HepG2 (cell line): ENCODE data around the gene OR2C1. TPM values are rescaled to one million over a fixed set of nuclear protein-coding genes. Genes with fewer than 3 reads are reported as not detected.

Experiments used
- CHD2 ChIP-seq: IDR thresholded peaks from 2 replicates; pipeline ENCODE4 v1.6.1; 2011; ENCODE audit warnings: low read depth, low read length, improper control_type of control experiment
- HNRNPUL1 ChIP-seq: fragments of 200-400 bp; formaldehyde crosslinking; IDR thresholded peaks from 2 replicates; pipeline ENCODE4 v1.6.1; 2017; ENCODE audit warnings: low read depth, mild to moderate bottlenecking, low read length, moderate library complexity
- JDP2 ChIP-seq: sonication (generic); formaldehyde crosslinking; IDR thresholded peaks from 2 replicates; pipeline ENCODE4 v1.8.1; 2022; ENCODE audit warnings: missing genetic modification reagents, borderline replicate concordance
- KDM2A ChIP-seq: sonication (generic); formaldehyde crosslinking; IDR thresholded peaks from 2 replicates; pipeline ENCODE4 v1.4.0; 2020; ENCODE audit warnings: low read depth, missing genetic modification reagents, borderline replicate concordance
- RORA ChIP-seq: sonication (generic); formaldehyde crosslinking; IDR thresholded peaks from 2 replicates; pipeline ENCODE4 v1.5.0; 2020; ENCODE audit warnings: mild to moderate bottlenecking, missing genetic modification reagents, moderate library complexity
- SP5 ChIP-seq: IDR thresholded peaks from 2 replicates; pipeline ENCODE4 v1.6.1; 2016; ENCODE audit warnings: low read depth, borderline replicate concordance
- ZBED4 ChIP-seq: sonication (generic); formaldehyde crosslinking; IDR thresholded peaks from 2 replicates; pipeline ENCODE4 v1.4.0; 2020; ENCODE audit warnings: missing genetic modification reagents, borderline replicate concordance
- ZBTB49 ChIP-seq: sonication (generic); formaldehyde crosslinking; IDR thresholded peaks from 2 replicates; pipeline ENCODE4 v1.4.0; 2020; ENCODE audit warnings: missing genetic modification reagents, borderline replicate concordance
- ZNF318 ChIP-seq: sonication (generic); formaldehyde crosslinking; IDR thresholded peaks from 2 replicates; pipeline ENCODE4 v1.4.0; 2020; ENCODE audit warnings: mild to moderate bottlenecking, missing genetic modification reagents
- ZNF383 ChIP-seq: sonication (generic); formaldehyde crosslinking; IDR thresholded peaks from 2 replicates; pipeline ENCODE4 v1.4.0; 2020; ENCODE audit warnings: missing genetic modification reagents, mild to moderate bottlenecking, borderline replicate concordance
- ZNF674 ChIP-seq: sonication (generic); formaldehyde crosslinking; IDR thresholded peaks from 2 replicates; pipeline ENCODE4 v1.5.0; 2020; ENCODE audit warnings: low read depth, mild to moderate bottlenecking, missing genetic modification reagents
- ZNF747 ChIP-seq: sonication (generic); formaldehyde crosslinking; IDR thresholded peaks from 2 replicates; pipeline ENCODE4 v1.8.1; 2023; ENCODE audit warnings: missing genetic modification reagents, mild to moderate bottlenecking, borderline replicate concordance
- ZNF777 ChIP-seq: sonication (generic); formaldehyde crosslinking; IDR thresholded peaks from 2 replicates; pipeline ENCODE4 v1.4.0; 2020; ENCODE audit warnings: missing genetic modification reagents
- polyA plus RNA-seq, 8 experiments: library from polyadenylated mRNA; depleted of rRNA in 3 of 8; stranded (reverse) in 7 of 8; unstranded in 1 of 8; fragments of >200 nt; fragmentation: Illumina TruSeq in 4 of 8; extraction: Trizol in 4 of 8; gene quantifications; 2 replicates each; pipeline versions ENCODE4 v1.2.1 to v1.2.3, GENCODE V29; 2011 to 2016; ENCODE audit warnings: low read depth in 4 of 8, missing spikeins in 1 of 8, mixed read lengths in 1 of 8; ENCODE audit not compliant: insufficient read depth in 1 of 8
- total RNA-seq, 5 experiments: library from RNA; depleted of rRNA; stranded (reverse); fragments of >200 nt; fragmentation: Illumina TruSeq; extraction: Trizol; gene quantifications; 2 replicates each; pipeline ENCODE4 v1.2.3, GENCODE V29; 2016; ENCODE audit warnings: low read depth in 1 of 5

Gene OR2C1
- total and polyA plus RNA-seq, 2 of the 13 experiments (the other 11 are each of a cell fraction or from before 2014, with no cell fraction given) = not detected

- TF ChIP-seq ZBED4 (no peak), ZNF674 (CRISPR knock-in tag) (no peak), RORA (no peak), HNRNPUL1 (no peak), KDM2A (no peak), ZNF318 (CRISPR knock-in tag) (no peak), SP5 (CRISPR knock-in tag) (no peak), ZBTB49 (CRISPR knock-in tag) (no peak), ZNF383 (no peak), ZNF747 (CRISPR knock-in tag) (no peak), ZNF777 (CRISPR knock-in tag) (no peak), JDP2 (CRISPR knock-in tag) (no peak), CHD2 (peak; percentile 70)
Observed at GRCh38 chr16:3364774-3365427, 9.2 kb downstream of the OR2C1 start (continued).
